Astrocyte (in vitro differentiated cells and primary cell): ENCODE data around the gene TRIM10. TPM values are rescaled to one million over a fixed set of nuclear protein-coding genes. Genes with fewer than 3 reads are reported as not detected.
"Not testable (repeated sequence)": the region's sequence is repeated elsewhere in the genome, so short reads cannot be mapped to it uniquely, and the experiment has no call there.

ENCODE experiments used
- DNase-seq: peaks from one replicate; pipeline ENCODE4 v3.0.0-alpha.2; 2010; ENCODE audit warnings: low read depth
- FAIRE-seq: peaks from 2 replicates; lab custom pipeline; 2011; peaks lifted over from hg19 to GRCh38; lab: Jason Lieb, UNC
- H2AFZ ChIP-seq: 2 replicates; pipeline ENCODE4 v1.6.0; 2012; ENCODE audit warnings: low read depth, low read length, inconsistent platforms
- H3K27ac ChIP-seq: 2 replicates; pipeline ENCODE4 v1.5.1; 2011; ENCODE audit warnings: low read depth, low read length, inconsistent platforms
- H3K27me3 ChIP-seq: 2 replicates; pipeline ENCODE4 v1.6.0; 2011; ENCODE audit warnings: low read length, inconsistent platforms; ENCODE audit not compliant: insufficient read depth
- H3K36me3 ChIP-seq: 2 replicates; pipeline ENCODE4 v1.5.1; 2011; ENCODE audit warnings: low read length, inconsistent platforms; ENCODE audit not compliant: insufficient read depth
- H3K4me1 ChIP-seq: 2 replicates; pipeline ENCODE4 v1.5.1; 2011; ENCODE audit warnings: low read length, inconsistent platforms; ENCODE audit not compliant: insufficient read depth
- H3K4me2 ChIP-seq: 2 replicates; pipeline ENCODE4 v1.6.0; 2012; ENCODE audit warnings: low read length, inconsistent platforms
- H3K4me3 ChIP-seq: 2 replicates; pipeline ENCODE4 v1.5.1; 2011; ENCODE audit warnings: low read depth, mild to moderate bottlenecking, low read length, inconsistent platforms; ENCODE audit not compliant: insufficient read depth
- H3K79me2 ChIP-seq: 2 replicates; pipeline ENCODE4 v1.6.0; 2012; ENCODE audit warnings: mild to moderate bottlenecking, low read length, inconsistent platforms; ENCODE audit not compliant: insufficient read depth
- H3K9ac ChIP-seq: 2 replicates; pipeline ENCODE4 v1.6.0; 2012; ENCODE audit warnings: mild to moderate bottlenecking, low read length, inconsistent platforms
- H3K9me3 ChIP-seq: 2 replicates; pipeline ENCODE4 v1.5.1; 2012; ENCODE audit warnings: low read depth, mild to moderate bottlenecking, low read length, inconsistent platforms; ENCODE audit not compliant: insufficient read depth
- H4K20me1 ChIP-seq: 2 replicates; pipeline ENCODE4 v1.6.0; 2012; ENCODE audit warnings: low read length, inconsistent platforms; ENCODE audit not compliant: insufficient read depth
- H3K27ac Mint-ChIP-seq: one replicate; pipeline ENCODE4 v1.8.0; 2021; ENCODE audit warnings: mild to moderate bottlenecking, mixed read lengths; ENCODE audit not compliant: unreplicated experiment
- H3K27me3 Mint-ChIP-seq: one replicate; pipeline ENCODE4 v1.8.0; 2021; ENCODE audit warnings: low read depth, mixed read lengths; ENCODE audit not compliant: unreplicated experiment
- H3K36me3 Mint-ChIP-seq: one replicate; pipeline ENCODE4 v1.8.0; 2021; ENCODE audit warnings: low read depth, mixed read lengths; ENCODE audit not compliant: unreplicated experiment
- H3K4me1 Mint-ChIP-seq: one replicate; pipeline ENCODE4 v1.8.0; 2021; ENCODE audit warnings: low read depth, mixed read lengths; ENCODE audit not compliant: unreplicated experiment
- H3K4me3 Mint-ChIP-seq: one replicate; pipeline ENCODE4 v1.8.0; 2021; ENCODE audit warnings: mild to moderate bottlenecking, moderate library complexity, mixed read lengths; ENCODE audit not compliant: unreplicated experiment
- H3K9me3 Mint-ChIP-seq: one replicate; pipeline ENCODE4 v1.8.0; 2021; ENCODE audit warnings: mild to moderate bottlenecking, mixed read lengths; ENCODE audit not compliant: unreplicated experiment
- CTCF ChIP-seq: IDR thresholded peaks from 2 replicates; pipeline ENCODE4 v1.5.1; 2011; ENCODE audit warnings: low read depth, mild to moderate bottlenecking, inconsistent platforms, low read length, moderate library complexity; ENCODE audit not compliant: insufficient read depth
- EZH2 ChIP-seq: IDR thresholded peaks from 2 replicates; pipeline ENCODE4 v1.6.1; 2012; ENCODE audit warnings: mild to moderate bottlenecking, low read length, inconsistent platforms; ENCODE audit not compliant: insufficient read depth
- total RNA-seq: library from RNA; stranded (reverse); gene quantifications from 2 replicates; pipeline ENCODE4 v1.2.1, GENCODE V29; 2021

Gene TRIM10
- total RNA-seq, 1 donor from 2014 or later, result not detected

GRCh38 chr6:30122515-30122914 is 38.5 kb downstream of the TRIM10 start:
- H3K27me3 ChIP-seq, result peaks cover 27% of the 10 kb centered on the region
- H3K27ac Mint-ChIP-seq, result no peak overlapping the region
- H3K9me3 ChIP-seq, result no peaks in the 10 kb centered on the region
- DNase-seq, result no peak
- no peaks in the 10 kb centered on the region for H3K4me1 ChIP-seq
- no peaks in the 10 kb centered on the region for H3K9me3 Mint-ChIP-seq
- no peak for FAIRE-seq
- no peak overlapping the region for H2AFZ ChIP-seq
- peaks cover 54% of the 10 kb centered on the region for H3K27me3 Mint-ChIP-seq
- no peaks in the 10 kb centered on the region for H4K20me1 ChIP-seq
- H3K4me1 Mint-ChIP-seq, result no peaks in the 10 kb centered on the region
- H3K4me3 ChIP-seq, result no peak overlapping the region
- H3K79me2 ChIP-seq, result no peaks in the 10 kb centered on the region
- no peak overlapping the region for H3K4me3 Mint-ChIP-seq
- H3K4me2 ChIP-seq, result no peak overlapping the region
- no peaks in the 10 kb centered on the region for H3K36me3 Mint-ChIP-seq
- no peaks in the 10 kb centered on the region for H3K36me3 ChIP-seq
- no peak overlapping the region for H3K9ac ChIP-seq
- H3K27ac ChIP-seq, result no peak overlapping the region
- no peak for TF ChIP-seq CTCF
- no peak for TF ChIP-seq EZH2

- H3K4me1 Mint-ChIP-seq, result no peaks in the 10 kb centered on the region
- no peak overlapping the region for H3K4me2 ChIP-seq
- H4K20me1 ChIP-seq, result no peaks in the 10 kb centered on the region
- H3K9me3 ChIP-seq, result no peaks in the 10 kb centered on the region
- no peaks in the 10 kb centered on the region for H3K9me3 Mint-ChIP-seq
- FAIRE-seq (no peak), DNase-seq (no peak)
- H3K36me3 Mint-ChIP-seq, result no peaks in the 10 kb centered on the region
- no peak overlapping the region for H3K4me3 ChIP-seq
- H3K79me2 ChIP-seq, result no peaks in the 10 kb centered on the region
- no peak overlapping the region for H3K27ac ChIP-seq
- H3K36me3 ChIP-seq, result no peaks in the 10 kb centered on the region
- H3K27me3 ChIP-seq, result peaks cover 19% of the 10 kb centered on the region
- no peak overlapping the region for H2AFZ ChIP-seq
- H3K27ac Mint-ChIP-seq, result no peak overlapping the region
- TF ChIP-seq CTCF (no peak), EZH2 (no peak)
- peaks cover 46% of the 10 kb centered on the region for H3K27me3 Mint-ChIP-seq
- H3K9ac ChIP-seq, result no peak overlapping the region
- no peak overlapping the region for H3K4me3 Mint-ChIP-seq
- H3K4me1 ChIP-seq, result no peaks in the 10 kb centered on the region
Observed at GRCh38 chr6:30121446-30122366, 39.3 kb downstream of the TRIM10 start.

DNA sequence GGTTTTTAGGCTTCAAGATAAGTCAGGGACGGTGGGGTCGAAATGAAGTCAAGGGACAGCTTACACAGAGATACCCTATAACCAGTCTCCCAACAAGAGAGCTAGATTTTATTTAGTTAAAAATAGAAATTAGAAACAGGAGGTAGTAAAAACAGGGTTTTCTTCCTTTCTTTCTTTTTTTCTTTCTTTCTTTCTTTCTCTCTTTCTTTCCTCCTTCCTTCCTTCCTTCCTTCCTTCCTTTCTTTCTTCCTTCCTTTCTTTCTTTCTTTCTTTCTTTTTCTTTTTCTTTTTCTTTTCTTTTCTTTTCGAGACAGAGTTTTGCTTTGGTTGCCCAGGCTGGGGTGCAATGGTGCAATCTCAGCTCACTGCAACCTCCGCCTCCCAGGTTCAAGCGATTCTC is 42.3 kb downstream of the TRIM10 start:
- H3K27ac ChIP-seq, H3K79me2 ChIP-seq, H3K4me3 ChIP-seq, H3K27ac Mint-ChIP-seq, H3K4me1 Mint-ChIP-seq, H3K36me3 Mint-ChIP-seq, H4K20me1 ChIP-seq, H3K4me2 ChIP-seq, H3K9me3 Mint-ChIP-seq, H3K9me3 ChIP-seq, DNase-seq, H3K4me3 Mint-ChIP-seq, H3K36me3 ChIP-seq, FAIRE-seq, H3K9ac ChIP-seq, H3K4me1 ChIP-seq, H2AFZ ChIP-seq, H3K27me3 ChIP-seq: not testable (repeated sequence)
- H3K27me3 Mint-ChIP-seq, result peaks cover 44% of the 10 kb centered on the region
